Stimulated activated CD4-positive, alpha-beta T cell treated with anti-CD3 and anti-CD28 coated beads, Interleukin-4, amount 100 ng/mL, for 48 hours (primary cell): Measurements from ENCODE around the gene SLC35G6.
"Not testable (repeated sequence)": the region's sequence is repeated elsewhere in the genome, so short reads cannot be mapped to it uniquely, and the experiment has no call there.

ENCODE experiments used
- DNase-seq, 2 donors: peaks; one replicate each; pipeline ENCODE4 v3.0.0-alpha.2; 2020; ENCODE audit warnings: low read depth in 2 of 2

SLC35G6 gene

GRCh38 chr17:7481275-7481674, at the start of gene SLC35G6:
Gene SLC35G6, plus strand, starts transcription at chr17:7481446. Its CDS starts 71 bp downstream, at chr17:7481517.
- not testable (repeated sequence) for DNase-seq

GRCh38 chr17:7432296-7432695, 49.0 kb upstream of the SLC35G6 start:
- no peak for DNase-seq

GRCh38 chr17:7435676-7436555, 45.3 kb upstream of the SLC35G6 start:
- peak; percentile 44 to 51 for DNase-seq

- DNase-seq, result peak; percentile 69 to 76
These were observed 44.5 kb upstream of the SLC35G6 start for GRCh38 chr17:7436556-7437368.

- DNase-seq, result no peak
These were observed 43.8 kb upstream of the SLC35G6 start for GRCh38 chr17:7437369-7437863.

GRCh38 chr17:7437950-7438614, 43.2 kb upstream of the SLC35G6 start:
- DNase-seq, result peak; percentile 55 to 57

GRCh38 chr17:7438656-7439460, 42.4 kb upstream of the SLC35G6 start:
- DNase-seq, result no peak

- DNase-seq, result no peak
These were observed 41.7 kb upstream of the SLC35G6 start, which contains the start of gene FGF11 for GRCh38 chr17:7439462-7440112. Gene FGF11, plus strand, starts transcription at chr17:7439512. Its CDS starts 109 bp downstream, at chr17:7439621.

- DNase-seq, result no peak
These were observed 41.0 kb upstream of the SLC35G6 start for GRCh38 chr17:7440113-7440833.

- no peak for DNase-seq
These were observed 40.4 kb upstream of the SLC35G6 start for GRCh38 chr17:7440834-7441195.

GRCh38 chr17:7441266-7441665, 40.0 kb upstream of the SLC35G6 start:
- DNase-seq, result no peak

- no peak for DNase-seq
These were observed 39.1 kb upstream of the SLC35G6 start for GRCh38 chr17:7442142-7442541.

GRCh38 chr17:7443499-7444485, 37.5 kb upstream of the SLC35G6 start:
- DNase-seq, result no peak

- DNase-seq, result no peak
These were observed 36.3 kb upstream of the SLC35G6 start, which contains the start of gene CHRNB1 for GRCh38 chr17:7444682-7445618. Gene CHRNB1, plus strand, starts transcription at chr17:7445061. Its CDS starts 67 bp downstream, at chr17:7445128.

GRCh38 chr17:7445619-7445968, 35.7 kb upstream of the SLC35G6 start:
- DNase-seq, result no peak

GRCh38 chr17:7448461-7448860, 32.8 kb upstream of the SLC35G6 start:
- DNase-seq, result no peak

- DNase-seq, result no peak
These were observed 21.2 kb upstream of the SLC35G6 start for GRCh38 chr17:7459961-7460545.
